BE2C (cell line): ENCODE results near the gene FST.

ENCODE experiments used
- DNase-seq: peaks from one replicate; pipeline ENCODE4 v3.0.0-alpha.2; 2020
- H3K27me3 ChIP-seq: fragments of 250-450 bp; sonication (Bioruptor Pico); 2 replicates; pipeline ENCODE4 v1.5.1; 2020; ENCODE audit warnings: mild to moderate bottlenecking
- H3K36me3 ChIP-seq: fragments of 250-450 bp; sonication (Bioruptor Pico); 2 replicates; pipeline ENCODE4 v1.5.1; 2020; ENCODE audit warnings: mild to moderate bottlenecking
- H3K4me1 ChIP-seq: fragments of 250-450 bp; sonication (Bioruptor Pico); 2 replicates; pipeline ENCODE4 v1.5.1; 2020
- H3K4me3 ChIP-seq: 2 replicates; pipeline ENCODE4 v1.5.1; 2011; ENCODE audit warnings: low read depth, low read length
- H3K9me3 ChIP-seq: fragments of 250-450 bp; sonication (Bioruptor Pico); 2 replicates; pipeline ENCODE4 v1.5.1; 2020
- CTCF ChIP-seq: IDR thresholded peaks from 2 replicates; pipeline ENCODE4 v1.5.1; 2012; ENCODE audit warnings: mild to moderate bottlenecking, low read depth, low read length

The FST gene

GRCh38 chr5:53481887-53482716 is 1.7 kb downstream of the FST start:
- no peak for TF ChIP-seq CTCF
- no peaks in the 10 kb centered on the region for H3K36me3 ChIP-seq
- no peaks in the 10 kb centered on the region for H3K4me1 ChIP-seq
- peaks cover 64% of the 10 kb centered on the region for H3K27me3 ChIP-seq
- no peaks in the 10 kb centered on the region for H3K9me3 ChIP-seq
- H3K4me3 ChIP-seq = peak overlapping the region; percentile 31
- DNase-seq = peak; percentile 46

- Histone ChIP-seq H3K9me3 (no peaks in the 10 kb centered on the region), H3K27me3 (peaks cover 64% of the 10 kb centered on the region), H3K4me3 (peak overlapping the region; percentile 31), H3K36me3 (no peaks in the 10 kb centered on the region), H3K4me1 (no peaks in the 10 kb centered on the region)
- TF ChIP-seq CTCF = peak; percentile 30; the same call in 1 of the 2 replicates
- DNase-seq = peak; percentile 22
These were observed 2.5 kb downstream of the FST start for GRCh38 chr5:53482717-53483638.

GRCh38 chr5:53487436-53487835 is 7.0 kb downstream of the FST start:
- no peaks in the 10 kb centered on the region for H3K9me3 ChIP-seq
- H3K36me3 ChIP-seq = no peaks in the 10 kb centered on the region
- no peak for DNase-seq
- H3K4me1 ChIP-seq = no peaks in the 10 kb centered on the region
- peaks cover 25% of the 10 kb centered on the region for H3K27me3 ChIP-seq
- H3K4me3 ChIP-seq = no peak overlapping the region
- TF ChIP-seq CTCF = no peak

GRCh38 chr5:53488195-53488722 is 7.8 kb downstream of the FST start:
- Histone ChIP-seq H3K27me3 (peaks cover 17% of the 10 kb centered on the region), H3K4me3 (no peak overlapping the region), H3K9me3 (no peaks in the 10 kb centered on the region), H3K36me3 (no peaks in the 10 kb centered on the region), H3K4me1 (no peaks in the 10 kb centered on the region)
- TF ChIP-seq CTCF = no peak
- no peak for DNase-seq

- Histone ChIP-seq H3K9me3 (no peaks in the 10 kb centered on the region), H3K27me3 (peaks cover 6% of the 10 kb centered on the region; the same call in 1 of the 2 replicates), H3K4me1 (no peaks in the 10 kb centered on the region), H3K36me3 (no peaks in the 10 kb centered on the region), H3K4me3 (no peak overlapping the region)
- no peak for TF ChIP-seq CTCF
- no peak for DNase-seq
These were observed 10.3 kb downstream of the FST start for GRCh38 chr5:53490747-53491146.
